IMR-90 (cell line): ENCODE measurements around the gene ST6GALNAC4.

Experiments used
- BHLHE40 ChIP-seq: fragments of 150-350 bp; IDR thresholded peaks from 2 replicates; pipeline ENCODE4 v1.6.1; 2016; ENCODE audit warnings: mild to moderate bottlenecking, low read depth, low read length
- CEBPB ChIP-seq: IDR thresholded peaks from 2 replicates; pipeline ENCODE4 v1.6.1; 2012; ENCODE audit warnings: low read depth, low read length, improper control_type of control experiment
- FOS ChIP-seq: fragments of 150-350 bp; IDR thresholded peaks from 2 replicates; pipeline ENCODE4 v1.6.1; 2016; ENCODE audit warnings: low read depth, low read length
- MAFK ChIP-seq: IDR thresholded peaks from 2 replicates; pipeline ENCODE4 v1.6.1; 2012; ENCODE audit warnings: low read depth, low read length, improper control_type of control experiment
- MXI1 ChIP-seq: IDR thresholded peaks from 2 replicates; pipeline ENCODE4 v1.6.1; 2012; ENCODE audit warnings: low read depth, mild to moderate bottlenecking, low read length, moderate library complexity, borderline replicate concordance
- POLR2A ChIP-seq: IDR thresholded peaks from 2 replicates; pipeline ENCODE4 v1.6.1; 2012; ENCODE audit warnings: mild to moderate bottlenecking, low read depth, low read length
- RAD21 ChIP-seq: IDR thresholded peaks from 2 replicates; pipeline ENCODE4 v1.6.1; 2012; ENCODE audit warnings: low read length, improper control_type of control experiment
- RFX5 ChIP-seq: IDR thresholded peaks from 2 replicates; pipeline ENCODE4 v1.8.0; 2012; ENCODE audit warnings: low read depth, mild to moderate bottlenecking, low read length, moderate library complexity
- SMC3 ChIP-seq: fragments of 150-350 bp; IDR thresholded peaks from 2 replicates; pipeline ENCODE4 v1.6.1; 2016; ENCODE audit warnings: low read depth, mild to moderate bottlenecking, antibody characterized with exemption, low read length, moderate library complexity
- USF2 ChIP-seq: fragments of 150-350 bp; IDR thresholded peaks from 2 replicates; pipeline ENCODE4 v1.6.1; 2017; ENCODE audit warnings: mild to moderate bottlenecking, antibody characterized with exemption, low read length, low read depth
- TF ChIP-seq, protein P1 (sequence below): conservative IDR thresholded peaks from 2 replicates; pipeline ENCODE4 v1.5.1; 2012; ENCODE audit warnings: mild to moderate bottlenecking, low read depth, low read length, improper control_type of control experiment

- TF ChIP-seq RFX5 (no peak), FOS (no peak), BHLHE40 (no peak), RAD21 (no peak), POLR2A (no peak), MXI1 (no peak), SMC3 (no peak), MAFK (no peak), CEBPB (no peak), USF2 (no peak)
- TF ChIP-seq, protein P1, sequence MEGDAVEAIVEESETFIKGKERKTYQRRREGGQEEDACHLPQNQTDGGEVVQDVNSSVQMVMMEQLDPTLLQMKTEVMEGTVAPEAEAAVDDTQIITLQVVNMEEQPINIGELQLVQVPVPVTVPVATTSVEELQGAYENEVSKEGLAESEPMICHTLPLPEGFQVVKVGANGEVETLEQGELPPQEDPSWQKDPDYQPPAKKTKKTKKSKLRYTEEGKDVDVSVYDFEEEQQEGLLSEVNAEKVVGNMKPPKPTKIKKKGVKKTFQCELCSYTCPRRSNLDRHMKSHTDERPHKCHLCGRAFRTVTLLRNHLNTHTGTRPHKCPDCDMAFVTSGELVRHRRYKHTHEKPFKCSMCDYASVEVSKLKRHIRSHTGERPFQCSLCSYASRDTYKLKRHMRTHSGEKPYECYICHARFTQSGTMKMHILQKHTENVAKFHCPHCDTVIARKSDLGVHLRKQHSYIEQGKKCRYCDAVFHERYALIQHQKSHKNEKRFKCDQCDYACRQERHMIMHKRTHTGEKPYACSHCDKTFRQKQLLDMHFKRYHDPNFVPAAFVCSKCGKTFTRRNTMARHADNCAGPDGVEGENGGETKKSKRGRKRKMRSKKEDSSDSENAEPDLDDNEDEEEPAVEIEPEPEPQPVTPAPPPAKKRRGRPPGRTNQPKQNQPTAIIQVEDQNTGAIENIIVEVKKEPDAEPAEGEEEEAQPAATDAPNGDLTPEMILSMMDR, result no peak
Observed at GRCh38 chr9:127862075-127863011, 54.5 kb downstream of the ST6GALNAC4 start.
